HepG2 (cell line): ENCODE results near the gene GABBR2. TPM values are rescaled to one million over a fixed set of nuclear protein-coding genes. Genes with fewer than 3 reads are reported as not detected.

Experiments
- ATAC-seq: fragments of 200-7000 bp; cut with Tn5 transposase; 3 replicates; pipeline ENCODE4 v1.9.1; 2020; ENCODE audit warnings: mild to moderate bottlenecking, moderate library complexity
- BruUV-seq: library from RNA; stranded (reverse); fragments of 400-500 nt; replicated peaks from 2 replicates; lab custom pipeline; 2021; lab: Mats Ljungman, UMichigan
- CTCF ChIA-PET: fragments of 300-600 bp; formaldehyde crosslinking; extraction: SDS; loops from one replicate; lab custom pipeline; 2021; ENCODE audit warnings: low total read pairs, inconsistent platforms, low intra/inter-chr PET ratio; lab: Yijun Ruan, JAX
- POLR2A ChIA-PET: fragments of 350-600 bp; sonication (Branson Sonifier 250); formaldehyde crosslinking; loops from one replicate; lab custom pipeline; 2020; ENCODE audit warnings: antibody characterized with exemption, inconsistent platforms; lab: Yijun Ruan, JAX
- DNase-seq: peaks from one replicate; pipeline ENCODE4 v3.0.0-alpha.2; 2015; ENCODE audit warnings: low spot score
- FAIRE-seq: peaks from 3 replicates; lab custom pipeline; 2011; peaks lifted over from hg19 to GRCh38; lab: Jason Lieb, UNC
- H2AFZ ChIP-seq: one replicate; pipeline ENCODE4 v1.6.1; 2011; ENCODE audit warnings: low read length, inconsistent platforms
- H3K27ac ChIP-seq: fragments of 300-600 bp; 3 replicates; pipeline ENCODE4 v1.8.0; 2011; ENCODE audit warnings: mixed run types, mild to moderate bottlenecking, mixed read lengths, low read length, inconsistent platforms; ENCODE audit not compliant: insufficient read depth; ENCODE audit errors: extremely low read length
- H3K27me3 ChIP-seq, 2 experiments: fragments of 200-600 bp in 1 of 2; 2 replicates in 1 of 2; 3 replicates in 1 of 2; pipeline versions ENCODE4 v1.6.0 to v1.8.0; 2011; ENCODE audit warnings: low read length in 2 of 2, mild to moderate bottlenecking in 2 of 2, moderate library complexity in 2 of 2, inconsistent platforms in 1 of 2; ENCODE audit not compliant: insufficient read depth in 2 of 2, control insufficient read depth in 1 of 2
- H3K36me3 ChIP-seq, 2 experiments: fragments of 200-600 bp in 1 of 2; replicated peaks in 1 of 2; 2 replicates in 1 of 2; 3 replicates in 1 of 2; pipeline versions ENCODE4 v1.5.1 to v1.8.0; 2011; ENCODE audit warnings: low read length in 2 of 2, inconsistent platforms in 1 of 2; ENCODE audit not compliant: insufficient read depth in 2 of 2, control insufficient read depth in 1 of 2
- H3K4me1 ChIP-seq: 2 replicates; pipeline ENCODE4 v1.5.1; 2012; ENCODE audit warnings: low read length, inconsistent platforms; ENCODE audit not compliant: insufficient read depth
- H3K4me2 ChIP-seq: 2 replicates; pipeline ENCODE4 v1.6.0; 2011; ENCODE audit warnings: low read depth, low read length, inconsistent platforms
- H3K4me3 ChIP-seq, 3 experiments: fragments of 200-600 bp in 1 of 3; sonication (generic), shearing (Covaris generic) in 1 of 3; replicated peaks in 1 of 3; 2 replicates each; pipeline ENCODE4 v1.5.1; 2011 to 2016; ENCODE audit warnings: low read length in 3 of 3, inconsistent platforms in 2 of 3, low read depth in 2 of 3, mild to moderate bottlenecking in 2 of 3, control low read depth in 1 of 3, mixed read lengths in 1 of 3; ENCODE audit not compliant: insufficient read depth in 1 of 3
- H3K79me2 ChIP-seq: one replicate; pipeline ENCODE4 v1.6.1; 2011; ENCODE audit warnings: low read length, inconsistent platforms; ENCODE audit not compliant: insufficient read depth
- H3K9ac ChIP-seq: 2 replicates; pipeline ENCODE4 v1.6.0; 2011; ENCODE audit warnings: mild to moderate bottlenecking, low read depth, low read length, inconsistent platforms; ENCODE audit not compliant: insufficient read depth
- H3K9me3 ChIP-seq: 2 replicates; pipeline ENCODE4 v1.5.1; 2012; ENCODE audit warnings: mild to moderate bottlenecking, low read length
- H4K20me1 ChIP-seq: 2 replicates; pipeline ENCODE4 v1.6.0; 2011; ENCODE audit warnings: inconsistent platforms, mild to moderate bottlenecking, low read length, moderate library complexity; ENCODE audit not compliant: insufficient read depth
- ARID3A ChIP-seq: IDR thresholded peaks from 2 replicates; pipeline ENCODE4 v1.6.1; 2012; ENCODE audit warnings: low read depth, low read length, improper control_type of control experiment
- ATF6 ChIP-seq: sonication (generic); formaldehyde crosslinking; conservative IDR thresholded peaks from 2 replicates; pipeline ENCODE4 v1.4.0; 2020; ENCODE audit warnings: missing genetic modification reagents
- ATM ChIP-seq: fragments of 450-650 bp; IDR thresholded peaks from 2 replicates; pipeline ENCODE4 v1.7.1; 2017; ENCODE audit warnings: mild to moderate bottlenecking, borderline replicate concordance
- DRAP1 ChIP-seq: IDR thresholded peaks from 2 replicates; pipeline ENCODE4 v1.6.1; 2016; ENCODE audit warnings: missing genetic modification reagents, missing compliant biosample characterization
- GABPA ChIP-seq, 2 experiments: IDR thresholded peaks; 2 replicates each; pipeline ENCODE4 v1.6.1; 2011 to 2016; ENCODE audit warnings: low read depth in 2 of 2, low read length in 1 of 2, missing biosample characterization in 1 of 2, missing genetic modification characterization in 1 of 2
- GTF3A ChIP-seq: sonication (generic); formaldehyde crosslinking; conservative IDR thresholded peaks from 2 replicates; pipeline ENCODE4 v1.4.0; 2020; ENCODE audit warnings: mild to moderate bottlenecking, missing genetic modification reagents
- MNT ChIP-seq: fragments of 450-650 bp; IDR thresholded peaks from 2 replicates; pipeline ENCODE4 v1.6.1; 2016
- NAIF1 ChIP-seq: sonication (generic); formaldehyde crosslinking; IDR thresholded peaks from 2 replicates; pipeline ENCODE4 v1.5.0; 2020; ENCODE audit warnings: mild to moderate bottlenecking, missing genetic modification reagents, borderline replicate concordance
- SIN3A ChIP-seq: IDR thresholded peaks from 2 replicates; pipeline ENCODE4 v1.6.1; 2011; ENCODE audit warnings: low read depth, mild to moderate bottlenecking, control low read depth, low read length, borderline replicate concordance
- SRY ChIP-seq: sonication (generic); formaldehyde crosslinking; IDR thresholded peaks from 2 replicates; pipeline ENCODE4 v1.8.0; 2022; ENCODE audit warnings: mild to moderate bottlenecking, missing genetic modification reagents
- TAF15 ChIP-seq: fragments of 200-400 bp; formaldehyde crosslinking; IDR thresholded peaks from one replicate; pipeline ENCODE4 v1.6.1; 2018; ENCODE audit warnings: mild to moderate bottlenecking, low read depth, low read length; ENCODE audit not compliant: poor library complexity, severe bottlenecking
- TBX2 ChIP-seq: sonication (generic); formaldehyde crosslinking; IDR thresholded peaks from 2 replicates; pipeline ENCODE4 v1.5.0; 2020; ENCODE audit warnings: missing genetic modification reagents, mild to moderate bottlenecking, borderline replicate concordance
- TEAD3 ChIP-seq: optimal IDR thresholded peaks from 2 replicates; pipeline ENCODE3; 2016; ENCODE audit warnings: borderline replicate concordance
- UBTF ChIP-seq: sonication (generic); formaldehyde crosslinking; IDR thresholded peaks from 2 replicates; pipeline ENCODE4 v1.4.0; 2020; ENCODE audit warnings: mild to moderate bottlenecking, missing genetic modification reagents
- ZBTB42 ChIP-seq: sonication (generic); formaldehyde crosslinking; IDR thresholded peaks from 2 replicates; pipeline ENCODE4 v1.5.0; 2020; ENCODE audit warnings: mild to moderate bottlenecking, missing genetic modification reagents
- ZNF160 ChIP-seq: sonication (generic); formaldehyde crosslinking; IDR thresholded peaks from 2 replicates; pipeline ENCODE4 v1.8.0; 2022; ENCODE audit warnings: mild to moderate bottlenecking, inconsistent platforms, missing genetic modification reagents
- ZNF234 ChIP-seq: sonication (generic); formaldehyde crosslinking; conservative IDR thresholded peaks from 2 replicates; pipeline ENCODE4 v1.5.1; 2020; ENCODE audit warnings: mild to moderate bottlenecking, missing genetic modification reagents
- ZNF337 ChIP-seq: sonication (generic); formaldehyde crosslinking; IDR thresholded peaks from 2 replicates; pipeline ENCODE4 v1.5.1; 2020; ENCODE audit warnings: missing genetic modification reagents, low read depth, mild to moderate bottlenecking, borderline replicate concordance
- WGBS: methylation state at CpG from one replicate; pipeline ENCODE4 v1.1.6; 2017; ENCODE audit warnings: low lambda C conversion rate; 5-methylcytosine and 5-hydroxymethylcytosine counted together
- in situ Hi-C: cut with HindIII; loops from 2 replicates; pipeline ENCODE4 v1.10.0; 2017; ENCODE audit warnings: low pct_unique_long_range_greater_than_20kb; ENCODE audit not compliant: extremely low pct_ligation_motif_present
- intact Hi-C: fragments of 100-400 bp; cut with micrococcal nuclease; formaldehyde crosslinking; loops from one replicate; pipeline ENCODE4 v1.10.0; 2022; ENCODE audit not compliant: unreplicated experiment
- polyA plus RNA-seq, 8 experiments: library from polyadenylated mRNA; depleted of rRNA in 3 of 8; stranded (reverse) in 7 of 8; unstranded in 1 of 8; fragments of >200 nt; fragmentation: Illumina TruSeq in 4 of 8; extraction: Trizol in 4 of 8; gene quantifications; 2 replicates each; pipeline versions ENCODE4 v1.2.1 to v1.2.3, GENCODE V29; 2011 to 2016; ENCODE audit warnings: low read depth in 4 of 8, missing spikeins in 1 of 8, mixed read lengths in 1 of 8; ENCODE audit not compliant: insufficient read depth in 1 of 8
- total RNA-seq, 5 experiments: library from RNA; depleted of rRNA; stranded (reverse); fragments of >200 nt; fragmentation: Illumina TruSeq; extraction: Trizol; gene quantifications; 2 replicates each; pipeline ENCODE4 v1.2.3, GENCODE V29; 2016; ENCODE audit warnings: low read depth in 1 of 5

Gene GABBR2
- total and polyA plus RNA-seq, 2 of the 13 experiments (the other 11 are each of a cell fraction or from before 2014, with no cell fraction given) = 0.02 TPM; not detected in 1

- Histone ChIP-seq H3K9me3 (no peaks in the 10 kb centered on the region), H3K36me3 (no peaks in the 10 kb centered on the region), H3K79me2 (no peaks in the 10 kb centered on the region), H4K20me1 (no peaks in the 10 kb centered on the region), H3K4me1 (no peaks in the 10 kb centered on the region), H3K9ac (no peak overlapping the region), H3K4me3 (no peak overlapping the region), H3K27me3 (no peaks in the 10 kb centered on the region), H3K27ac (no peak overlapping the region), H3K4me2 (no peak overlapping the region), H2AFZ (no peak overlapping the region)
- CTCF ChIA-PET = no interaction called here
- POLR2A ChIA-PET = no interaction called here
- 0% methylated on average over 1 of the region's 1 CpG for WGBS
- intact Hi-C loops = no loop called here
- ATAC-seq = no peak
- no TSS peak for BruUV-seq
- no peak for DNase-seq
- in situ Hi-C loops = no loop called here
- no peak for FAIRE-seq
- TF ChIP-seq ZNF160 (CRISPR knock-in tag) (no peak), MNT (no peak), ARID3A (no peak), NAIF1 (CRISPR knock-in tag) (no peak), ZBTB42 (no peak), TEAD3 (CRISPR knock-in tag) (no peak), DRAP1 (CRISPR knock-in tag) (no peak), GABPA (IDR thresholded peaks at IDR 0.05; ENCODE audit: low read depth, low read length) (no peak), GABPA (CRISPR knock-in tag; IDR thresholded peaks at IDR 0.05; ENCODE audit: low read depth) (no peak), ATM (no peak), ZNF337 (CRISPR knock-in tag) (no peak), SIN3A (no peak), UBTF (CRISPR knock-in tag) (no peak), SRY (no peak), TBX2 (no peak), TAF15 (no peak), GTF3A (CRISPR knock-in tag) (no peak), ATF6 (no peak), ZNF234 (no peak)
Measured at GRCh38 chr9:98584059-98584458, 124.7 kb downstream of the GABBR2 start.
